Osteoblast (primary cell): Measurements from ENCODE around the gene DOC2A. TPM values are rescaled to one million over a fixed set of nuclear protein-coding genes. Genes with fewer than 3 reads are reported as not detected.
A peak's percentile ranks its signal among the peaks of the same experiment; 100 is the strongest.

Source experiments
- DNase-seq: peaks from one replicate; pipeline ENCODE4 v3.0.0; 2011; ENCODE audit warnings: low spot score, mixed read lengths; ENCODE audit not compliant: insufficient read length; ENCODE audit errors: missing footprints
- H2AFZ ChIP-seq: 2 replicates; pipeline ENCODE4 v1.6.0; 2011; ENCODE audit warnings: mild to moderate bottlenecking, low read length
- H3K27ac ChIP-seq: 2 replicates; pipeline ENCODE4 v1.5.1; 2011; ENCODE audit warnings: mild to moderate bottlenecking, low read depth, low read length, moderate library complexity
- H3K27me3 ChIP-seq: 2 replicates; pipeline ENCODE4 v1.6.0; 2012; ENCODE audit warnings: mild to moderate bottlenecking, control low read depth, inconsistent platforms, low read length, moderate library complexity; ENCODE audit not compliant: insufficient read depth
- H3K36me3 ChIP-seq: 2 replicates; pipeline ENCODE4 v1.5.1; 2011; ENCODE audit warnings: mild to moderate bottlenecking, low read length, control low read depth, moderate library complexity; ENCODE audit not compliant: insufficient read depth
- H3K4me1 ChIP-seq: 2 replicates; pipeline ENCODE4 v1.5.1; 2011; ENCODE audit warnings: mild to moderate bottlenecking, low read length, control low read depth, moderate library complexity; ENCODE audit not compliant: insufficient read depth
- H3K4me2 ChIP-seq: 2 replicates; pipeline ENCODE4 v1.6.0; 2011; ENCODE audit warnings: mild to moderate bottlenecking, low read length; ENCODE audit not compliant: insufficient read depth
- H3K4me3 ChIP-seq: fragments of 200-600 bp; sonication (generic); 3 replicates; pipeline ENCODE4 v1.5.1; 2012; ENCODE audit warnings: mild to moderate bottlenecking, low read length, inconsistent platforms; ENCODE audit not compliant: insufficient read depth
- H3K79me2 ChIP-seq: 2 replicates; pipeline ENCODE4 v1.6.0; 2012; ENCODE audit warnings: mild to moderate bottlenecking, low read length, control low read depth, inconsistent platforms; ENCODE audit not compliant: insufficient read depth
- H3K9me3 ChIP-seq: 2 replicates; pipeline ENCODE4 v1.5.1; 2011; ENCODE audit warnings: low read depth, low read length, control low read depth
- H4K20me1 ChIP-seq: 2 replicates; pipeline ENCODE4 v1.6.0; 2012; ENCODE audit warnings: mild to moderate bottlenecking, low read length, control low read depth; ENCODE audit not compliant: insufficient read depth
- total RNA-seq: library from RNA; depleted of rRNA; stranded (reverse); fragments of >200 nt; gene quantifications from 2 replicates; pipeline ENCODE4 v1.2.3, GENCODE V29; 2012
- TF ChIP-seq, protein P1 (sequence below): IDR thresholded peaks from 2 replicates; pipeline ENCODE4 v1.5.1; 2011; ENCODE audit warnings: mild to moderate bottlenecking, low read depth, low read length, moderate library complexity; ENCODE audit errors: extremely low read depth

The DOC2A gene
- total RNA-seq, 1 donor, result not detected

DNA sequence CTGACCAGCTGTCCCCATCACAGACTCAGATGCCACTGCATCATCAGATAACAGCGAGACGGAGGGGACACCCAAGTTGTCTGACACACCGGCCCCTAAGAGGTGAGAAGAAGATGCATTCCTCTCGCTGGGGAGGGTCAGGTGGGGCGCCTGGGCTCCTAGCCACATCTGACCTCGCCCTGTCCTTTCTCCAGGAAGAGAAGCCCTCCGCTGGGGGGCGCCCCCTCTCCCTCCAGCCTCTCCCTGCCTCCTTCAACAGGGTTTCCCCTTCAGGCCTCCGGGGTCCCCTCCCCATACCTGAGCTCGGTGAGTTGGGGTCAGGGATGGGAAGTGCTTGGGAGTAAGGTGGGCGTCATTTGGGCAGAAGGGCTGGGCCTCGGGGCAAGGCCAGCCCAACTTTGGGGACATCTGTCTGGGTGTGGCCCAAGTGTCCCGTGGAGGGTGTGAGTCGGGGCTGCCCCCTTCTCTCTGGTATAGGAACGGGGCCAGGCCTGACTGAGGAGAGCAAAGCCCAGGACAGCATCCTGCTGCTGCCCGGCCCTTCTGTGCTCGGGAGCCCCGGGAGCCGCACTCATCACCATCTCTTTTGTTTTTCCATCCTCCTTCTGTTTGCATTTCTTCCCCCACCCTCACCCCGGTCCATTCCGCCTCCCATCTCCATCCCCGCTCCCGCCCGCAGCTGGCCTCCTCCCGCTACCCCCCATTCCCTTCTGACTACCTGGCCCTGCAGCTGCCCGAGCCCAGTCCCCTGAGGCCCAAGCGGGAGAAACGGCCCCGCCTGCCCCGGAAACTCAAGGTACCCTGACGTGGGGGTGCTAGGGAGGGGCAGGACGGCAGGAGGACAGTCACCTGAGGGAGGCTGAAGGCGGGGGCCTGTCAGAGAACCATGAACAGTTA lies 9.8 kb downstream of the DOC2A start:
- Histone ChIP-seq H3K4me2 (no peak overlapping the region), H3K27me3 (no peaks in the 10 kb centered on the region), H3K36me3 (peaks cover 9% of the 10 kb centered on the region), H4K20me1 (peaks cover 4% of the 10 kb centered on the region), H3K27ac (no peak overlapping the region), H2AFZ (no peak overlapping the region), H3K9me3 (no peaks in the 10 kb centered on the region), H3K79me2 (peaks cover 11% of the 10 kb centered on the region), H3K4me3 (no peak overlapping the region), H3K4me1 (peaks cover 8% of the 10 kb centered on the region)
- DNase-seq, result peak; percentile 88
- TF ChIP-seq, protein P1, sequence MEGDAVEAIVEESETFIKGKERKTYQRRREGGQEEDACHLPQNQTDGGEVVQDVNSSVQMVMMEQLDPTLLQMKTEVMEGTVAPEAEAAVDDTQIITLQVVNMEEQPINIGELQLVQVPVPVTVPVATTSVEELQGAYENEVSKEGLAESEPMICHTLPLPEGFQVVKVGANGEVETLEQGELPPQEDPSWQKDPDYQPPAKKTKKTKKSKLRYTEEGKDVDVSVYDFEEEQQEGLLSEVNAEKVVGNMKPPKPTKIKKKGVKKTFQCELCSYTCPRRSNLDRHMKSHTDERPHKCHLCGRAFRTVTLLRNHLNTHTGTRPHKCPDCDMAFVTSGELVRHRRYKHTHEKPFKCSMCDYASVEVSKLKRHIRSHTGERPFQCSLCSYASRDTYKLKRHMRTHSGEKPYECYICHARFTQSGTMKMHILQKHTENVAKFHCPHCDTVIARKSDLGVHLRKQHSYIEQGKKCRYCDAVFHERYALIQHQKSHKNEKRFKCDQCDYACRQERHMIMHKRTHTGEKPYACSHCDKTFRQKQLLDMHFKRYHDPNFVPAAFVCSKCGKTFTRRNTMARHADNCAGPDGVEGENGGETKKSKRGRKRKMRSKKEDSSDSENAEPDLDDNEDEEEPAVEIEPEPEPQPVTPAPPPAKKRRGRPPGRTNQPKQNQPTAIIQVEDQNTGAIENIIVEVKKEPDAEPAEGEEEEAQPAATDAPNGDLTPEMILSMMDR, result no peak

DNA sequence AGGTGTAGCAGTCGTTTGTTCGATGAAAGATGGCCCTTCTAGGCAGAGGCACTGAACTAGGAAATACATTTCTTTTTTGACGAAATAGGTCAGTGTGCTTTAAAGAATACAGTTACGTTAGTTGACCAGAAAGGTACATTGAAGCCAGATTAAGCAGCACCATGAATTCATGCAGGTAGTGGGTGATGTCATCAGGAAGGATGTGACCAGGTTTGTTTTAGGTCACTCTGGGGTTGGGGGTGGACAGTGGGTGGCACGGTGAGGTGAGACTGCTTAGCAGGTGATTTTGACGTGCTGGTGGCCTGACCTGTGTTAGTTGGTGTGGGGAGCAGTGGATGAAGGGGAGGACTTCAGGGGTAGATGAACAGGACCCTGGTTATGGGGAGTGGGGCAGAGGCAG lies 11.2 kb downstream of the DOC2A start:
- Histone ChIP-seq H3K4me3 (no peak overlapping the region), H3K4me1 (peaks cover 15% of the 10 kb centered on the region), H3K27me3 (no peaks in the 10 kb centered on the region), H2AFZ (no peak overlapping the region), H3K36me3 (peaks cover 9% of the 10 kb centered on the region), H3K79me2 (peaks cover 11% of the 10 kb centered on the region), H4K20me1 (peaks cover 4% of the 10 kb centered on the region), H3K27ac (no peak overlapping the region), H3K9me3 (no peaks in the 10 kb centered on the region), H3K4me2 (no peak overlapping the region)
- TF ChIP-seq, protein P1, result no peak
- DNase-seq, result no peak

DNA sequence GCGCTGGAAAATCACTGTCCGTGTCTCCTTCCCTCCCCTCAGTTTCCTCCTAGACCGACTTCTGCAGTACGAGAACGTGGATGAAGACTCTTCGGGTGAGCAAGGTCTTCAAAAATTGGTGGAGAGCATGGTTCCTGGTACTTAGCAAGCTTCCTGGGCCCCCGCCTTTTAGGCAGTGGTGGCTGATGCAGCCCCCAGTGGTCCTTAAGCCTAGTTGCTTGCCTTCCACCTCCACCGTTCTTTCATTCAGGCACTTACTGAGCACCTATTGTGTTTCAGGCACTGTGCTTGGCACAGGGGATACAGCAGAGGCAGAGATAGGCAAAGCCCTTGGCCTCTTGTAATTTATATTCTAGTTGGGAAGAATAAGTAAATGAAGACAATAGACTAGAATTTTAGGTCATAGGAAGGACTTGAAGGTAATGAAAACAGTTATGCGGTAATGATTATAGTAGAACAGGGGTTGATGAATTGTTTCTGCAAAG lies 14.0 kb downstream of the DOC2A start:
- Histone ChIP-seq H2AFZ (peak overlapping the region; percentile 86), H3K27me3 (no peaks in the 10 kb centered on the region), H3K9me3 (no peaks in the 10 kb centered on the region), H3K79me2 (peaks cover 11% of the 10 kb centered on the region), H4K20me1 (peaks cover 4% of the 10 kb centered on the region), H3K36me3 (peaks cover 27% of the 10 kb centered on the region), H3K4me2 (peak overlapping the region; percentile 98), H3K4me3 (peak overlapping the region; percentile 93), H3K4me1 (peaks cover 19% of the 10 kb centered on the region), H3K27ac (peak overlapping the region; percentile 96)
- no peak for DNase-seq
- TF ChIP-seq, protein P1, result no peak
